ENCODE results near the gene RANGAP1.

RANGAP1 gene

DNA sequence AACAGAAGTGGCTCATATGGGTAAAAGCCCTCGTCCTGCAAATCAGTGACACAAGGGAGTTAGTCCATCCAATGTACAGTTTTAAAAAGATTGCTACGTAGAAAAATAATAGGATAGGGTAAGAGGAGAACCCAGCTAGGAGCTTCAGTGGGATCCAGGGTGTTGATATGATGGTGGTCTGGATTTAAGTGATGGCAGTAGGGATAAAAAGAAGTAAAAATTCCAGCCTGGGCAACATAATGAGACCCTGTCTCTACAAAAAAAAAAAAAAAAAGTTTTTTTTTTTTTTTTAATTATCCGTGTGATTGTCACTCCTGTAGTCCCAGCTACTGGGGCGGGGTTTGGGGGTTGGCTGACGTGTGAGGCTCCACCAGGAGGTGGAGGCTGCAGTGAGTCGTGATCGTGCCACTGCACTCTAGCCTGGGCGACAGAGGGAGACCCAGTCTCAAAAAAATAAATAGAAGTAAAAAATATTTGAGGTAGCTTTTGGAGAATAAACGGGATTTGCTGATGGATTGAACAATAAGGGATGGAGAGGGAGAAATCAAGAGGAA is 87.9 kb downstream of the RANGAP1 start:
- DNase-seq (ENCODE audit: low read depth in 2 of 3, low spot score in 2 of 3), result peak in 1 of 3 experiments; percentile 35

GRCh38 chr22:41197038-41197972 is 88.7 kb downstream of the RANGAP1 start:
- DNase-seq (ENCODE audit: low read depth in 2 of 3, low spot score in 2 of 3), result peak; percentile 57 to 68 (median 60)

Measured in activated CD8-positive, alpha-beta memory T cell treated with anti-CD3 and anti-CD28 coated beads for 48 hours (primary cell).